Panc1 (cell line): ENCODE data around the gene CEND1.

ENCODE experiments used
- SIN3A ChIP-seq: IDR thresholded peaks from 2 replicates; pipeline ENCODE4 v1.6.1; 2012; ENCODE audit warnings: low read depth, mild to moderate bottlenecking, low read length, moderate library complexity, borderline replicate concordance; ENCODE audit not compliant: insufficient read depth
- TF ChIP-seq, protein P1 (sequence below): fragments of 450-650 bp; IDR thresholded peaks from 2 replicates; pipeline ENCODE4 v1.5.1; 2017; ENCODE audit warnings: mild to moderate bottlenecking
- TF ChIP-seq, protein P2 (sequence below), 2 experiments: IDR thresholded peaks; 2 replicates each; pipeline ENCODE4 v1.6.1; 2011 to 2012; ENCODE audit warnings: low read depth in 2 of 2, control low read depth in 1 of 2, low read length in 1 of 2, mild to moderate bottlenecking in 1 of 2, moderate library complexity in 1 of 2; ENCODE audit not compliant: insufficient read depth in 1 of 2

DNA sequence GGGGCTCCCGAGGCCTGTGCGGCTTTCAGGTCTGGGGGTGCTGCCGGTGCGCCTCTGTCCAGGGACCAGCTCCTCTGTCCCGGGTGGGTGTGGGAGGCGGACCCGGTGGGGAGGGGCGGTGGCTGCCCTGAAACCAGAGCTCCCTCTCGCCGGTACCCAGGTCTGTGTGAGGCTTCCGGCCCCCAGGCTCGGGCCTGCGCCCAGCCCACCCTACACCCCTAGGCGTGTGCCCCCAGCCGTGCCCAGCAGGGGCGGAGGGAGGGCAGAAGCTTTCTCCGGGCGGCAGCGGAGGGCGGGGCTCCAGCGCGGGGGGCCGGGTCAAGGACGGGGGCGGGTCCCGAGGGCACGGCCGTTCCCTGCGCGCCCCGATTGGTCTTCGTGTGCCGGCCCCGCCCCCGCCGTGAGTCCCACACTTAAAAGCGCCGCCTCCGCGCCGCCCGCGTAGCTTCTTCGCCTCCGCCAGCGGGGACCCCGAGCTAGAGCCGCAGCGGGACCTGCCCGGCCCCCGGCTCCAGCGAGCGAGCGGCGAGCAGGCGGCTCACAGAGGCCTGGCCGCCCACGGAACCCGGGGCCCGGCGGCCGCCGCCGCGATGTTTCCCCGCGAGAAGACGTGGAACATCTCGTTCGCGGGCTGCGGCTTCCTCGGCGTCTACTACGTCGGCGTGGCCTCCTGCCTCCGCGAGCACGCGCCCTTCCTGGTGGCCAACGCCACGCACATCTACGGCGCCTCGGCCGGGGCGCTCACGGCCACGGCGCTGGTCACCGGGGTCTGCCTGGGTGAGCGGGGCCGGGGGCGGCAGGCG lies 29.4 kb upstream of the CEND1 start:
- TF ChIP-seq, protein P1, sequence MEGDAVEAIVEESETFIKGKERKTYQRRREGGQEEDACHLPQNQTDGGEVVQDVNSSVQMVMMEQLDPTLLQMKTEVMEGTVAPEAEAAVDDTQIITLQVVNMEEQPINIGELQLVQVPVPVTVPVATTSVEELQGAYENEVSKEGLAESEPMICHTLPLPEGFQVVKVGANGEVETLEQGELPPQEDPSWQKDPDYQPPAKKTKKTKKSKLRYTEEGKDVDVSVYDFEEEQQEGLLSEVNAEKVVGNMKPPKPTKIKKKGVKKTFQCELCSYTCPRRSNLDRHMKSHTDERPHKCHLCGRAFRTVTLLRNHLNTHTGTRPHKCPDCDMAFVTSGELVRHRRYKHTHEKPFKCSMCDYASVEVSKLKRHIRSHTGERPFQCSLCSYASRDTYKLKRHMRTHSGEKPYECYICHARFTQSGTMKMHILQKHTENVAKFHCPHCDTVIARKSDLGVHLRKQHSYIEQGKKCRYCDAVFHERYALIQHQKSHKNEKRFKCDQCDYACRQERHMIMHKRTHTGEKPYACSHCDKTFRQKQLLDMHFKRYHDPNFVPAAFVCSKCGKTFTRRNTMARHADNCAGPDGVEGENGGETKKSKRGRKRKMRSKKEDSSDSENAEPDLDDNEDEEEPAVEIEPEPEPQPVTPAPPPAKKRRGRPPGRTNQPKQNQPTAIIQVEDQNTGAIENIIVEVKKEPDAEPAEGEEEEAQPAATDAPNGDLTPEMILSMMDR = no peak
- TF ChIP-seq SIN3A = peak; percentile 83; the same call in 1 of the 2 replicates
- TF ChIP-seq, protein P2, sequence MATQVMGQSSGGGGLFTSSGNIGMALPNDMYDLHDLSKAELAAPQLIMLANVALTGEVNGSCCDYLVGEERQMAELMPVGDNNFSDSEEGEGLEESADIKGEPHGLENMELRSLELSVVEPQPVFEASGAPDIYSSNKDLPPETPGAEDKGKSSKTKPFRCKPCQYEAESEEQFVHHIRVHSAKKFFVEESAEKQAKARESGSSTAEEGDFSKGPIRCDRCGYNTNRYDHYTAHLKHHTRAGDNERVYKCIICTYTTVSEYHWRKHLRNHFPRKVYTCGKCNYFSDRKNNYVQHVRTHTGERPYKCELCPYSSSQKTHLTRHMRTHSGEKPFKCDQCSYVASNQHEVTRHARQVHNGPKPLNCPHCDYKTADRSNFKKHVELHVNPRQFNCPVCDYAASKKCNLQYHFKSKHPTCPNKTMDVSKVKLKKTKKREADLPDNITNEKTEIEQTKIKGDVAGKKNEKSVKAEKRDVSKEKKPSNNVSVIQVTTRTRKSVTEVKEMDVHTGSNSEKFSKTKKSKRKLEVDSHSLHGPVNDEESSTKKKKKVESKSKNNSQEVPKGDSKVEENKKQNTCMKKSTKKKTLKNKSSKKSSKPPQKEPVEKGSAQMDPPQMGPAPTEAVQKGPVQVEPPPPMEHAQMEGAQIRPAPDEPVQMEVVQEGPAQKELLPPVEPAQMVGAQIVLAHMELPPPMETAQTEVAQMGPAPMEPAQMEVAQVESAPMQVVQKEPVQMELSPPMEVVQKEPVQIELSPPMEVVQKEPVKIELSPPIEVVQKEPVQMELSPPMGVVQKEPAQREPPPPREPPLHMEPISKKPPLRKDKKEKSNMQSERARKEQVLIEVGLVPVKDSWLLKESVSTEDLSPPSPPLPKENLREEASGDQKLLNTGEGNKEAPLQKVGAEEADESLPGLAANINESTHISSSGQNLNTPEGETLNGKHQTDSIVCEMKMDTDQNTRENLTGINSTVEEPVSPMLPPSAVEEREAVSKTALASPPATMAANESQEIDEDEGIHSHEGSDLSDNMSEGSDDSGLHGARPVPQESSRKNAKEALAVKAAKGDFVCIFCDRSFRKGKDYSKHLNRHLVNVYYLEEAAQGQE (IDR thresholded peaks at IDR 0.05; ENCODE audit: insufficient read depth in 1 of 2, low read depth in 2 of 2, low read length in 1 of 2) = no peak
